GM12892 (cell line): ENCODE data around the gene TMEM209.

ENCODE experiments used
- POLR2A ChIP-seq: IDR thresholded peaks from 2 replicates; pipeline ENCODE4 v1.6.1; 2011; ENCODE audit warnings: low read depth, low read length, control low read depth
- POLR2AphosphoS5 ChIP-seq: IDR thresholded peaks from 2 replicates; pipeline ENCODE4 v1.6.1; 2011; ENCODE audit warnings: low read depth, low read length, control low read depth
- TAF1 ChIP-seq: IDR thresholded peaks from 2 replicates; pipeline ENCODE4 v1.6.1; 2011; ENCODE audit warnings: low read depth, mild to moderate bottlenecking, control low read depth, low read length, borderline replicate concordance

GRCh38 chr7:130137207-130137606 is 68.0 kb downstream of the TMEM209 start:
- TF ChIP-seq POLR2AphosphoS5 (no peak), POLR2A (no peak), TAF1 (no peak)
